GM18870 (cell line): ENCODE measurements around the gene TBCK.

Experiments used
- ATAC-seq: cut with Tn5 transposase; IDR thresholded peaks from one replicate; pipeline ENCODE4 v1.9.1; 2021; ENCODE audit warnings: moderate library complexity; ENCODE audit not compliant: unreplicated experiment

The TBCK gene

GRCh38 chr4:106289737-106290136 lies 26.3 kb downstream of the TBCK start:
- ATAC-seq, result no peak

- no peak for ATAC-seq
Observed at GRCh38 chr4:106287353-106287969, 28.5 kb downstream of the TBCK start.

GRCh38 chr4:106286611-106287010 lies 29.4 kb downstream of the TBCK start:
- ATAC-seq, result no peak

- ATAC-seq, result no peak
Observed at GRCh38 chr4:106284227-106284626, 31.8 kb downstream of the TBCK start.

GRCh38 chr4:106277140-106277675 lies 38.8 kb downstream of the TBCK start:
- no peak for ATAC-seq

GRCh38 chr4:106273831-106274230 lies 42.2 kb downstream of the TBCK start:
- no peak for ATAC-seq

GRCh38 chr4:106270736-106271135 lies 45.3 kb downstream of the TBCK start:
- ATAC-seq, result no peak

GRCh38 chr4:106269711-106270110 lies 46.3 kb downstream of the TBCK start:
- ATAC-seq, result no peak

- no peak for ATAC-seq
Observed at GRCh38 chr4:106268786-106269185, 47.2 kb downstream of the TBCK start.

GRCh38 chr4:106266201-106266600 lies 49.8 kb downstream of the TBCK start:
- no peak for ATAC-seq

- no peak for ATAC-seq
Observed at GRCh38 chr4:106264331-106264728, 51.7 kb downstream of the TBCK start.

GRCh38 chr4:106263594-106264330 lies 52.2 kb downstream of the TBCK start:
- no peak for ATAC-seq

- no peak for ATAC-seq
Observed at GRCh38 chr4:106261980-106262379, 54.0 kb downstream of the TBCK start.

- ATAC-seq, result no peak
Observed at GRCh38 chr4:106258145-106259045, 57.6 kb downstream of the TBCK start.

- ATAC-seq, result no peak
Observed at GRCh38 chr4:106256190-106256589, 59.8 kb downstream of the TBCK start.

GRCh38 chr4:106255195-106255594 lies 60.8 kb downstream of the TBCK start:
- no peak for ATAC-seq

- no peak for ATAC-seq
Observed at GRCh38 chr4:106253364-106254129, 62.5 kb downstream of the TBCK start.

- ATAC-seq, result no peak
Observed at GRCh38 chr4:106247600-106247999, 68.4 kb downstream of the TBCK start.

GRCh38 chr4:106246441-106246840 lies 69.6 kb downstream of the TBCK start:
- no peak for ATAC-seq

- no peak for ATAC-seq
Observed at GRCh38 chr4:106245176-106245575, 70.8 kb downstream of the TBCK start.

- no peak for ATAC-seq
Observed at GRCh38 chr4:106240699-106241098, 75.3 kb downstream of the TBCK start.
